MM.1S (cell line): ENCODE data around the gene PSME3IP1.
A peak's percentile ranks its signal among the peaks of the same experiment; 100 is the strongest.

Source experiments
- EZH2 ChIP-seq: fragments of 300-600 bp; sonication (generic); optimal IDR thresholded peaks from 2 replicates; pipeline ENCODE3; 2017; ENCODE audit warnings: low read depth, mild to moderate bottlenecking, antibody characterized with exemption, low read length, mixed read lengths
- TF ChIP-seq, protein P1 (sequence below): fragments of 300-600 bp; sonication (generic); IDR thresholded peaks from 2 replicates; pipeline ENCODE4 v1.5.1; 2016; ENCODE audit warnings: antibody characterized with exemption, low read length, mixed read lengths

- TF ChIP-seq, protein P1, sequence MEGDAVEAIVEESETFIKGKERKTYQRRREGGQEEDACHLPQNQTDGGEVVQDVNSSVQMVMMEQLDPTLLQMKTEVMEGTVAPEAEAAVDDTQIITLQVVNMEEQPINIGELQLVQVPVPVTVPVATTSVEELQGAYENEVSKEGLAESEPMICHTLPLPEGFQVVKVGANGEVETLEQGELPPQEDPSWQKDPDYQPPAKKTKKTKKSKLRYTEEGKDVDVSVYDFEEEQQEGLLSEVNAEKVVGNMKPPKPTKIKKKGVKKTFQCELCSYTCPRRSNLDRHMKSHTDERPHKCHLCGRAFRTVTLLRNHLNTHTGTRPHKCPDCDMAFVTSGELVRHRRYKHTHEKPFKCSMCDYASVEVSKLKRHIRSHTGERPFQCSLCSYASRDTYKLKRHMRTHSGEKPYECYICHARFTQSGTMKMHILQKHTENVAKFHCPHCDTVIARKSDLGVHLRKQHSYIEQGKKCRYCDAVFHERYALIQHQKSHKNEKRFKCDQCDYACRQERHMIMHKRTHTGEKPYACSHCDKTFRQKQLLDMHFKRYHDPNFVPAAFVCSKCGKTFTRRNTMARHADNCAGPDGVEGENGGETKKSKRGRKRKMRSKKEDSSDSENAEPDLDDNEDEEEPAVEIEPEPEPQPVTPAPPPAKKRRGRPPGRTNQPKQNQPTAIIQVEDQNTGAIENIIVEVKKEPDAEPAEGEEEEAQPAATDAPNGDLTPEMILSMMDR, result peak; percentile 71
- TF ChIP-seq EZH2, result no peak
Measured at GRCh38 chr16:57167953-57168352, 17.9 kb downstream of the PSME3IP1 start.
